ENCODE data around the gene MC3R. TPM values are rescaled to one million over a fixed set of nuclear protein-coding genes. Genes with fewer than 3 reads are reported as not detected.

The MC3R gene
- polyA plus RNA-seq, 1 donor from 2014 or later, result not detected

DNA sequence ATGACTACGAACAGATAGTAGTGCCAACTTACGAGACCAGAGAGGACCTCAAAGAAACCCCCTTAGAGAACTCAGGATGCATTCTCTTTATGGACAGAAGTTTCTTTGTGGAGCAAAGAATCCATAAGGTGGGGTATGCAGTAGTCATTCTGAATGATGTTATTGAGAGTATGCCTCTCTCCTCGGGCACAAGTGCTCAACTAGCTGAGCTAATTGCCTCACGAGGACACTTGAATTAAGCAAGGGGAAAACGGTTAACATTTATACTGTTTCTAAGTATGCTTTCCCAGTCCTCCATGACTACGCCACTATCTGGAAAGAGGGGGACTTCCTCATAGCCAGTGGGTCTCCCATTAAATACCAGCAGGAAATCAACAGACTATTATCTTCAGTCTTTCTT is 25.6 kb downstream of the MC3R start:
- Histone ChIP-seq H3K9me2 (ENCODE audit: insufficient read depth, low read length) (no peaks in the 10 kb centered on the region), H3K9ac (ENCODE audit: low read length) (no peak overlapping the region), H3K79me2 (replicated peaks; ENCODE audit: insufficient read depth, low read length) (no peaks in the 10 kb centered on the region), H3K27me3 (ENCODE audit: insufficient read depth, low read depth, low read length) (no peaks in the 10 kb centered on the region), H3K4me2 (ENCODE audit: low read length) (no peak overlapping the region), H3F3A (ENCODE audit: insufficient read depth, low read length, poor library complexity, severe bottlenecking) (no peaks in the 10 kb centered on the region), H3K36me3 (ENCODE audit: insufficient read depth, low read length) (no peaks in the 10 kb centered on the region), H3K27ac (ENCODE audit: low read length) (no peak overlapping the region), H3K4me3 (ENCODE audit: low read length) (no peak overlapping the region), H4K20me1 (ENCODE audit: insufficient read depth) (no peaks in the 10 kb centered on the region), H3K9me3 (ENCODE audit: low read length) (peaks cover 3% of the 10 kb centered on the region), H2AFZ (ENCODE audit: low read depth, low read length) (no peak overlapping the region)
- TF ChIP-seq, protein P1, sequence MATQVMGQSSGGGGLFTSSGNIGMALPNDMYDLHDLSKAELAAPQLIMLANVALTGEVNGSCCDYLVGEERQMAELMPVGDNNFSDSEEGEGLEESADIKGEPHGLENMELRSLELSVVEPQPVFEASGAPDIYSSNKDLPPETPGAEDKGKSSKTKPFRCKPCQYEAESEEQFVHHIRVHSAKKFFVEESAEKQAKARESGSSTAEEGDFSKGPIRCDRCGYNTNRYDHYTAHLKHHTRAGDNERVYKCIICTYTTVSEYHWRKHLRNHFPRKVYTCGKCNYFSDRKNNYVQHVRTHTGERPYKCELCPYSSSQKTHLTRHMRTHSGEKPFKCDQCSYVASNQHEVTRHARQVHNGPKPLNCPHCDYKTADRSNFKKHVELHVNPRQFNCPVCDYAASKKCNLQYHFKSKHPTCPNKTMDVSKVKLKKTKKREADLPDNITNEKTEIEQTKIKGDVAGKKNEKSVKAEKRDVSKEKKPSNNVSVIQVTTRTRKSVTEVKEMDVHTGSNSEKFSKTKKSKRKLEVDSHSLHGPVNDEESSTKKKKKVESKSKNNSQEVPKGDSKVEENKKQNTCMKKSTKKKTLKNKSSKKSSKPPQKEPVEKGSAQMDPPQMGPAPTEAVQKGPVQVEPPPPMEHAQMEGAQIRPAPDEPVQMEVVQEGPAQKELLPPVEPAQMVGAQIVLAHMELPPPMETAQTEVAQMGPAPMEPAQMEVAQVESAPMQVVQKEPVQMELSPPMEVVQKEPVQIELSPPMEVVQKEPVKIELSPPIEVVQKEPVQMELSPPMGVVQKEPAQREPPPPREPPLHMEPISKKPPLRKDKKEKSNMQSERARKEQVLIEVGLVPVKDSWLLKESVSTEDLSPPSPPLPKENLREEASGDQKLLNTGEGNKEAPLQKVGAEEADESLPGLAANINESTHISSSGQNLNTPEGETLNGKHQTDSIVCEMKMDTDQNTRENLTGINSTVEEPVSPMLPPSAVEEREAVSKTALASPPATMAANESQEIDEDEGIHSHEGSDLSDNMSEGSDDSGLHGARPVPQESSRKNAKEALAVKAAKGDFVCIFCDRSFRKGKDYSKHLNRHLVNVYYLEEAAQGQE (IDR thresholded peaks at IDR 0.05; ENCODE audit: borderline replicate concordance), result no peak
- TF ChIP-seq MXI1 (conservative IDR thresholded peaks at IDR 0.05; ENCODE audit: poor library complexity, severe bottlenecking) (no peak), TAF1 (IDR thresholded peaks at IDR 0.05; ENCODE audit: low read depth) (no peak), RAD21 (conservative IDR thresholded peaks at IDR 0.05) (no peak), SMC3 (conservative IDR thresholded peaks at IDR 0.05; ENCODE audit: poor library complexity) (no peak), POLR2AphosphoS5 (IDR thresholded peaks at IDR 0.05) (no peak)
- TF ChIP-seq, protein P2, sequence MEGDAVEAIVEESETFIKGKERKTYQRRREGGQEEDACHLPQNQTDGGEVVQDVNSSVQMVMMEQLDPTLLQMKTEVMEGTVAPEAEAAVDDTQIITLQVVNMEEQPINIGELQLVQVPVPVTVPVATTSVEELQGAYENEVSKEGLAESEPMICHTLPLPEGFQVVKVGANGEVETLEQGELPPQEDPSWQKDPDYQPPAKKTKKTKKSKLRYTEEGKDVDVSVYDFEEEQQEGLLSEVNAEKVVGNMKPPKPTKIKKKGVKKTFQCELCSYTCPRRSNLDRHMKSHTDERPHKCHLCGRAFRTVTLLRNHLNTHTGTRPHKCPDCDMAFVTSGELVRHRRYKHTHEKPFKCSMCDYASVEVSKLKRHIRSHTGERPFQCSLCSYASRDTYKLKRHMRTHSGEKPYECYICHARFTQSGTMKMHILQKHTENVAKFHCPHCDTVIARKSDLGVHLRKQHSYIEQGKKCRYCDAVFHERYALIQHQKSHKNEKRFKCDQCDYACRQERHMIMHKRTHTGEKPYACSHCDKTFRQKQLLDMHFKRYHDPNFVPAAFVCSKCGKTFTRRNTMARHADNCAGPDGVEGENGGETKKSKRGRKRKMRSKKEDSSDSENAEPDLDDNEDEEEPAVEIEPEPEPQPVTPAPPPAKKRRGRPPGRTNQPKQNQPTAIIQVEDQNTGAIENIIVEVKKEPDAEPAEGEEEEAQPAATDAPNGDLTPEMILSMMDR (IDR thresholded peaks at IDR 0.05; ENCODE audit: poor library complexity, severe bottlenecking), result no peak

DNA sequence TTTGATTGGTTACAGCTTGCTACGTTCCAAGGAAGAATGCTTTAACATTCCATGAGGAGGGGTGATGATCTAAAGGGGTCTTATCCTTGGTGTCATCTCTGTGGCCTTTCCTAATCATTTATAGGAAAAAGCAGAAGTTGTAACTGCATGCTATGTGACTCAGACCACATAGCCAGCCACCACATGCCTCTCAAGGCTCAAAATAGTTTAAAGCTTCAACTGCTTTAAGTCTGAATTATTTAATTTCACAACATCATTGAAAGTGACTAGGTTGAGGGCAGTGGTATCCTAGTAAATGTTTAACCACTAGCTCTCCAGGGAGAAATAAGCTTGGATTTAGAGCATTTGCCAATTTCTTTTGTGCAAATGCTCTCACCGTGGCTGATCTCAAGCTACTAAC is 29.7 kb downstream of the MC3R start:
- H3K9me2 ChIP-seq (ENCODE audit: insufficient read depth, low read length), result no peaks in the 10 kb centered on the region
- H3K4me2 ChIP-seq (ENCODE audit: low read length), result no peak overlapping the region
- no peak overlapping the region for H3K4me3 ChIP-seq (ENCODE audit: low read length)
- no peak overlapping the region for H3K9ac ChIP-seq (ENCODE audit: low read length)
- H4K20me1 ChIP-seq (ENCODE audit: insufficient read depth), result no peaks in the 10 kb centered on the region
- H3K9me3 ChIP-seq (ENCODE audit: low read length), result no peaks in the 10 kb centered on the region
- no peak overlapping the region for H3K27ac ChIP-seq (ENCODE audit: low read length)
- no peaks in the 10 kb centered on the region for H3K79me2 ChIP-seq (replicated peaks; ENCODE audit: insufficient read depth, low read length)
- no peak for TF ChIP-seq SMC3 (conservative IDR thresholded peaks at IDR 0.05; ENCODE audit: poor library complexity)
- TF ChIP-seq, protein P2 (IDR thresholded peaks at IDR 0.05; ENCODE audit: poor library complexity, severe bottlenecking), result no peak
- TF ChIP-seq POLR2AphosphoS5 (IDR thresholded peaks at IDR 0.05), result no peak
- TF ChIP-seq EZH2 (IDR thresholded peaks at IDR 0.05; ENCODE audit: borderline replicate concordance, insufficient read depth, low read length, poor library complexity, severe bottlenecking), result no peak
- no peak for TF ChIP-seq RAD21 (conservative IDR thresholded peaks at IDR 0.05)
- TF ChIP-seq, protein P1 (IDR thresholded peaks at IDR 0.05; ENCODE audit: borderline replicate concordance), result no peak
- TF ChIP-seq MXI1 (conservative IDR thresholded peaks at IDR 0.05; ENCODE audit: poor library complexity, severe bottlenecking), result no peak
- TF ChIP-seq EP300 (conservative IDR thresholded peaks at IDR 0.05; ENCODE audit: poor library complexity, severe bottlenecking), result no peak
- TF ChIP-seq TAF1 (IDR thresholded peaks at IDR 0.05; ENCODE audit: low read depth), result no peak
- no peaks in the 10 kb centered on the region for H3K36me3 ChIP-seq (ENCODE audit: insufficient read depth, low read length)
- H2AFZ ChIP-seq (ENCODE audit: low read depth, low read length), result no peak overlapping the region
- H3K27me3 ChIP-seq (ENCODE audit: insufficient read depth, low read depth, low read length), result no peaks in the 10 kb centered on the region
- no peaks in the 10 kb centered on the region for H3F3A ChIP-seq (ENCODE audit: insufficient read depth, low read length, poor library complexity, severe bottlenecking)

Data from neural cell (in vitro differentiated cells).